ENCODE measurements around the gene EVA1A. TPM values are rescaled to one million over a fixed set of nuclear protein-coding genes. Genes with fewer than 3 reads are reported as not detected.
"Not testable (repeated sequence)": the region's sequence is repeated elsewhere in the genome, so short reads cannot be mapped to it uniquely, and the experiment has no call there.

Gene EVA1A
- total and polyA plus RNA-seq, 4 donors, result 45.7 to 206 (median 100) TPM

DNA sequence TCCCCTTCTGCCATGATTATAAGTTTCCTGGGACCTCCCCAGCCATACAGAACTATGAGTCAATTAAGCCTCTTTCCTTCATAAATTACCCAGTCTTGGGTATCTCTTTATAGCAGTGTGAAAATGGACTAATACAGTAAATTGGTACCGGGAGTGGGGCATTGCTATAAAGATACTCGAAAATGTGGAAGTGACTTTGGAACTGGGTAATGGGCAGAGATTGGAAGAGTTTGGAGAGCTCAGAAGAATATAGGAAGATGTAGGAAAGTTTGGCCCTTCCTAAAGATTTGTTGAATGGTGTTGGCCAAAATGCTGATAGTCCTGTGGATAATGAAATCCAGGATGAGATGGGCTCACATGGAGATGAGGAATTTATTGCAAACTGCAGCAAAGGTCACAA lies 74.0 kb downstream of the EVA1A start:
- WGBS, result 94% methylated on average over 2 of the region's 2 CpGs
- not testable (repeated sequence) for H3K4me3 ChIP-seq (ENCODE audit: low read depth in 1 of 3, low read length in 3 of 3); H3K27ac ChIP-seq (ENCODE audit: low read depth in 1 of 2, low read length in 2 of 2); DNase-seq (ENCODE audit: low spot score); H3K36me3 ChIP-seq (ENCODE audit: control insufficient read depth in 4 of 4, insufficient read depth in 3 of 4, low read depth in 1 of 4, low read length in 3 of 4); H3K9me3 ChIP-seq (ENCODE audit: control insufficient read depth in 4 of 4, low read length in 3 of 4); H3K4me1 ChIP-seq (ENCODE audit: control insufficient read depth in 4 of 4, insufficient read depth in 4 of 4, low read length in 3 of 4); H3K9ac ChIP-seq (ENCODE audit: low read depth in 1 of 2, low read length in 2 of 2); H3K27me3 ChIP-seq (ENCODE audit: control insufficient read depth in 4 of 4, insufficient read depth in 4 of 4, low read length in 3 of 4)

- Histone ChIP-seq H3K4me3 (ENCODE audit: low read depth in 1 of 3, low read length in 3 of 3) (no peak overlapping the region), H3K27me3 (ENCODE audit: control insufficient read depth in 4 of 4, insufficient read depth in 4 of 4, low read length in 3 of 4) (no peaks in the 10 kb centered on the region), H3K27ac (ENCODE audit: low read depth in 1 of 2, low read length in 2 of 2) (no peak overlapping the region), H3K4me1 (ENCODE audit: control insufficient read depth in 4 of 4, insufficient read depth in 4 of 4, low read length in 3 of 4) (peaks cover 0 to 9% (median 3%) of the 10 kb centered on the region in 4 donors), H3K36me3 (ENCODE audit: control insufficient read depth in 4 of 4, insufficient read depth in 3 of 4, low read depth in 1 of 4, low read length in 3 of 4) (no peaks in the 10 kb centered on the region), H3K9me3 (ENCODE audit: control insufficient read depth in 4 of 4, low read length in 3 of 4) (no peaks in the 10 kb centered on the region), H3K9ac (ENCODE audit: low read depth in 1 of 2, low read length in 2 of 2) (no peak overlapping the region)
- TF ChIP-seq, protein P1, sequence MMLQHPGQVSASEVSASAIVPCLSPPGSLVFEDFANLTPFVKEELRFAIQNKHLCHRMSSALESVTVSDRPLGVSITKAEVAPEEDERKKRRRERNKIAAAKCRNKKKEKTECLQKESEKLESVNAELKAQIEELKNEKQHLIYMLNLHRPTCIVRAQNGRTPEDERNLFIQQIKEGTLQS (IDR thresholded peaks at IDR 0.05), result no peak
- TF ChIP-seq RAD21 (IDR thresholded peaks at IDR 0.05) (no peak), NR2F2 (IDR thresholded peaks at IDR 0.05) (no peak), EGR1 (IDR thresholded peaks at IDR 0.05; ENCODE audit: low read depth in 2 of 2) (no peak), SP1 (IDR thresholded peaks at IDR 0.05) (no peak), YY1 (IDR thresholded peaks at IDR 0.05) (no peak)
- WGBS, result 95% methylated on average over 1 of the region's 1 CpG
- DNase-seq (ENCODE audit: low spot score), result no peak
These were observed 75.9 kb downstream of the EVA1A start for GRCh38 chr2:75484840-75485239.

DNA sequence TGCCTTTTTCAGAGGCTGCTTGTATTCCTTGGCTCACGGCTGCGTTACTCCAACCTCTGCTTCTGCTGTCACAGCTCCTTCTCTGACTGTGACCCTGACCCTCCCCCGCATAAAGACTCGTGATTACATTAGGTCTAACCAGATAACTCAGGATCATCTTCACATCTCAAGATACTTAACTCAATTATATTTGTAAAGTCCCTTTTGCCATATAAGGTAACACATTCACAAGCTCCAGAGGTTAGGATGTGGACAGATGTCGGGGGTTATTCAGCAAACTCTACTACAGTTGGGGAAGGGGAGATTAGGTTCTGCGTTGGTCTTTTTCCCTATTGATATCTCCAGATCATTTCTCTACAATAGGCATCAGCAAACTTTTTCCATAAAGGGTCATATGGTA lies 76.9 kb downstream of the EVA1A start:
- no peak overlapping the region for H3K27ac ChIP-seq (ENCODE audit: low read depth in 1 of 2, low read length in 2 of 2)
- no peak overlapping the region for H3K9ac ChIP-seq (ENCODE audit: low read depth in 1 of 2, low read length in 2 of 2)
- no peaks in the 10 kb centered on the region for H3K36me3 ChIP-seq (ENCODE audit: control insufficient read depth in 4 of 4, insufficient read depth in 3 of 4, low read depth in 1 of 4, low read length in 3 of 4)
- 93% methylated on average over 6 of the region's 6 CpGs for WGBS
- H3K4me3 ChIP-seq (ENCODE audit: low read depth in 1 of 3, low read length in 3 of 3), result no peak overlapping the region
- TF ChIP-seq NR2F2 (IDR thresholded peaks at IDR 0.05), result no peak
- TF ChIP-seq FOXA1 (IDR thresholded peaks at IDR 0.05), result no peak
- no peak for TF ChIP-seq RAD21 (IDR thresholded peaks at IDR 0.05)
- H3K9me3 ChIP-seq (ENCODE audit: control insufficient read depth in 4 of 4, low read length in 3 of 4), result no peaks in the 10 kb centered on the region
- no peaks in the 10 kb centered on the region for H3K27me3 ChIP-seq (ENCODE audit: control insufficient read depth in 4 of 4, insufficient read depth in 4 of 4, low read length in 3 of 4)
- H3K4me1 ChIP-seq (ENCODE audit: control insufficient read depth in 4 of 4, insufficient read depth in 4 of 4, low read length in 3 of 4), result peaks cover 0 to 9% (median 3%) of the 10 kb centered on the region in 4 donors
- no peak for DNase-seq (ENCODE audit: low spot score)

GRCh38 chr2:75482398-75482797 lies 78.3 kb downstream of the EVA1A start:
- H3K9ac ChIP-seq (ENCODE audit: low read depth in 1 of 2, low read length in 2 of 2), result no peak overlapping the region
- TF ChIP-seq, protein P2, sequence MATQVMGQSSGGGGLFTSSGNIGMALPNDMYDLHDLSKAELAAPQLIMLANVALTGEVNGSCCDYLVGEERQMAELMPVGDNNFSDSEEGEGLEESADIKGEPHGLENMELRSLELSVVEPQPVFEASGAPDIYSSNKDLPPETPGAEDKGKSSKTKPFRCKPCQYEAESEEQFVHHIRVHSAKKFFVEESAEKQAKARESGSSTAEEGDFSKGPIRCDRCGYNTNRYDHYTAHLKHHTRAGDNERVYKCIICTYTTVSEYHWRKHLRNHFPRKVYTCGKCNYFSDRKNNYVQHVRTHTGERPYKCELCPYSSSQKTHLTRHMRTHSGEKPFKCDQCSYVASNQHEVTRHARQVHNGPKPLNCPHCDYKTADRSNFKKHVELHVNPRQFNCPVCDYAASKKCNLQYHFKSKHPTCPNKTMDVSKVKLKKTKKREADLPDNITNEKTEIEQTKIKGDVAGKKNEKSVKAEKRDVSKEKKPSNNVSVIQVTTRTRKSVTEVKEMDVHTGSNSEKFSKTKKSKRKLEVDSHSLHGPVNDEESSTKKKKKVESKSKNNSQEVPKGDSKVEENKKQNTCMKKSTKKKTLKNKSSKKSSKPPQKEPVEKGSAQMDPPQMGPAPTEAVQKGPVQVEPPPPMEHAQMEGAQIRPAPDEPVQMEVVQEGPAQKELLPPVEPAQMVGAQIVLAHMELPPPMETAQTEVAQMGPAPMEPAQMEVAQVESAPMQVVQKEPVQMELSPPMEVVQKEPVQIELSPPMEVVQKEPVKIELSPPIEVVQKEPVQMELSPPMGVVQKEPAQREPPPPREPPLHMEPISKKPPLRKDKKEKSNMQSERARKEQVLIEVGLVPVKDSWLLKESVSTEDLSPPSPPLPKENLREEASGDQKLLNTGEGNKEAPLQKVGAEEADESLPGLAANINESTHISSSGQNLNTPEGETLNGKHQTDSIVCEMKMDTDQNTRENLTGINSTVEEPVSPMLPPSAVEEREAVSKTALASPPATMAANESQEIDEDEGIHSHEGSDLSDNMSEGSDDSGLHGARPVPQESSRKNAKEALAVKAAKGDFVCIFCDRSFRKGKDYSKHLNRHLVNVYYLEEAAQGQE (IDR thresholded peaks at IDR 0.05), result no peak
- no peak for TF ChIP-seq TAF1 (conservative IDR thresholded peaks at IDR 0.05)
- TF ChIP-seq HNF4G (IDR thresholded peaks at IDR 0.05), result no peak
- TF ChIP-seq YY1 (IDR thresholded peaks at IDR 0.05), result no peak
- no peak for TF ChIP-seq RXRA (IDR thresholded peaks at IDR 0.05)
- H3K4me1 ChIP-seq (ENCODE audit: control insufficient read depth in 4 of 4, insufficient read depth in 4 of 4, low read length in 3 of 4), result peaks cover 0 to 9% (median 3%) of the 10 kb centered on the region in 4 donors
- H3K4me3 ChIP-seq (ENCODE audit: low read depth in 1 of 3, low read length in 3 of 3), result no peak overlapping the region
- H3K27ac ChIP-seq (ENCODE audit: low read depth in 1 of 2, low read length in 2 of 2), result no peak overlapping the region
- no peaks in the 10 kb centered on the region for H3K27me3 ChIP-seq (ENCODE audit: control insufficient read depth in 4 of 4, insufficient read depth in 4 of 4, low read length in 3 of 4)
- H3K36me3 ChIP-seq (ENCODE audit: control insufficient read depth in 4 of 4, insufficient read depth in 3 of 4, low read depth in 1 of 4, low read length in 3 of 4), result no peaks in the 10 kb centered on the region
- DNase-seq (ENCODE audit: low spot score), result no peak
- H3K9me3 ChIP-seq (ENCODE audit: control insufficient read depth in 4 of 4, low read length in 3 of 4), result no peaks in the 10 kb centered on the region
